Bronchial epithelial cell (primary cell): ENCODE data around the gene PPP1R1C. TPM values are rescaled to one million over a fixed set of nuclear protein-coding genes. Genes with fewer than 3 reads are reported as not detected.

Experiments
- DNase-seq: peaks from one replicate; pipeline ENCODE4 v3.0.0-alpha.2; 2010; ENCODE audit warnings: low read depth
- FAIRE-seq: peaks from 2 replicates; lab custom pipeline; 2011; peaks lifted over from hg19 to GRCh38; lab: Jason Lieb, UNC
- H3K27me3 ChIP-seq: 2 replicates; pipeline ENCODE4 v1.5.1; 2011; ENCODE audit warnings: low read length; ENCODE audit not compliant: control insufficient read depth, insufficient read depth
- H3K36me3 ChIP-seq: 2 replicates; pipeline ENCODE4 v1.5.1; 2011; ENCODE audit warnings: low read length; ENCODE audit not compliant: control insufficient read depth, insufficient read depth
- H3K4me3 ChIP-seq: 2 replicates; pipeline ENCODE4 v1.5.1; 2011; ENCODE audit warnings: mild to moderate bottlenecking, low read depth, low read length, control low read depth
- CTCF ChIP-seq: IDR thresholded peaks from 2 replicates; pipeline ENCODE4 v1.5.1; 2011; ENCODE audit warnings: mild to moderate bottlenecking, moderate library complexity, low read length, control low read depth, inconsistent platforms; ENCODE audit not compliant: insufficient read depth, severe bottlenecking
- total RNA-seq: library from RNA; depleted of rRNA; stranded (reverse); fragments of >200 nt; gene quantifications from 2 replicates; pipeline ENCODE4 v1.2.1, GENCODE V29; 2014

PPP1R1C gene, protein sequence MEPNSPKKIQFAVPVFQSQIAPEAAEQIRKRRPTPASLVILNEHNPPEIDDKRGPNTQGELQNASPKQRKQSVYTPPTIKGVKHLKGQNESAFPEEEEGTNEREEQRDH
- total RNA-seq: 2.1 and 2.7 TPM in 2 replicates

GRCh38 chr2:181985632-181986205 is at the start of gene PPP1R1C:
Gene PPP1R1C (plus strand): TSS chr2:181985853. CDS start chr2:181986111, 258 bp downstream.
- no peaks in the 10 kb centered on the region for H3K27me3 ChIP-seq
- no peak for FAIRE-seq
- DNase-seq: no peak

GRCh38 chr2:181937473-181937872 is 48.2 kb upstream of the PPP1R1C start:
- H3K36me3 ChIP-seq: no peaks in the 10 kb centered on the region
- H3K27me3 ChIP-seq: no peaks in the 10 kb centered on the region
- FAIRE-seq (no peak), DNase-seq (no peak)
- H3K4me3 ChIP-seq: no peak overlapping the region
- no peak for TF ChIP-seq CTCF

More at GRCh38 chr2:181985632-181986205, at the start of gene PPP1R1C:
- TF ChIP-seq CTCF: no peak
- Histone ChIP-seq H3K36me3 (no peaks in the 10 kb centered on the region), H3K4me3 (no peak within 1 kb of the TSS)

- Histone ChIP-seq H3K4me3 (no peak overlapping the region), H3K36me3 (no peaks in the 10 kb centered on the region), H3K27me3 (no peaks in the 10 kb centered on the region)
- FAIRE-seq: no peak
- TF ChIP-seq CTCF: no peak
- DNase-seq: no peak
Observed at GRCh38 chr2:181943411-181944124, 42.1 kb upstream of the PPP1R1C start.

DNA sequence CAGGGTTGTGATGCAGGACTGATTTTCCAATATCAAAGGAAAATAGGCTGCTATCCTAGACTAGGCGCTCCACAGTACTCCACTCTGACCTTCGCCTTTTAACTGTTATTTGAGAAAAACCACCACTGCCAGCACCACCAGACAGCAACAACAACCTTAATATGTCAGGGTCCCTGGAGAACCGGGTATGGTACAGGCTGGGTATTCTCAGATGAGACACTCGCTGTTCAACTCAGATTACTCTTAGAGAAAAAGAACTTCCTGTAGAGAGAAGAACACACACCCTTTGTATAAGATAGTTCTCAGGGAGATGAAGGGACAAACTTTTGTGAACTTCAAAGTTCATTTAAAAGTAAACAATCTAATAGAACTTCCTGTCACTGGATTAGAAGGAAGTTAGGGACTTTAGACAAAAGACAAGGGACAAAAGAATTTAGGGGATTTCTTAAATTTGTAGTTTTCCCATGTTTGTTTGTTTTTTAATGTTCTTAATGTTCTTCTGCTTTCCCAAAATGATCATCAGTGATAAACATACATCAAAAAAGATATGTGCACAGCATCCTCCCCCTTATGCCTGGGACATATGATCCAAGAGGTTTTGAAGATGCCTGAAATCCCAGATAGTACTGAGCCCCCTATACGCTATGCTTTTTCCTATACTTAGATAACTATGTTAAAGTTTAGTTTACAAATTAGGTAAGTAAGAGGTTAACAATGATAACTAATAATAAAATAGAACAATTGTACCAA is 41.3 kb upstream of the PPP1R1C start:
- H3K36me3 ChIP-seq: no peaks in the 10 kb centered on the region
- peak; percentile 23 for FAIRE-seq
- no peak for DNase-seq
- no peak for TF ChIP-seq CTCF
- H3K27me3 ChIP-seq: no peaks in the 10 kb centered on the region
- no peak overlapping the region for H3K4me3 ChIP-seq

GRCh38 chr2:181944914-181945291 is 40.8 kb upstream of the PPP1R1C start:
- Histone ChIP-seq H3K36me3 (no peaks in the 10 kb centered on the region), H3K27me3 (no peaks in the 10 kb centered on the region)
- no peak for FAIRE-seq

More at GRCh38 chr2:181944914-181945291, 40.8 kb upstream of the PPP1R1C start:
- H3K4me3 ChIP-seq: no peak overlapping the region
- DNase-seq: no peak
- TF ChIP-seq CTCF: no peak
